Cardiac fibroblast (primary cell): ENCODE data around the gene DDX56.

Source experiments
- DNase-seq, 2 donors: peaks; one replicate each; pipeline versions ENCODE4 v3.0.0 to v3.0.0-alpha.2; 2010; ENCODE audit warnings: low read depth in 2 of 2
- H3K4me3 ChIP-seq, 2 donors: replicated peaks in 1 of 2; 1 replicate in 1 of 2; 2 replicates in 1 of 2; pipeline ENCODE4 v1.5.1; 2011; ENCODE audit warnings: low read depth in 2 of 2, low read length in 2 of 2, mild to moderate bottlenecking in 2 of 2, moderate library complexity in 1 of 2
- TF ChIP-seq, protein P1 (sequence below): IDR thresholded peaks from one replicate; pipeline ENCODE4 v1.5.1; 2011; ENCODE audit warnings: low read depth, mild to moderate bottlenecking, low read length, inconsistent platforms

DDX56 gene

DNA sequence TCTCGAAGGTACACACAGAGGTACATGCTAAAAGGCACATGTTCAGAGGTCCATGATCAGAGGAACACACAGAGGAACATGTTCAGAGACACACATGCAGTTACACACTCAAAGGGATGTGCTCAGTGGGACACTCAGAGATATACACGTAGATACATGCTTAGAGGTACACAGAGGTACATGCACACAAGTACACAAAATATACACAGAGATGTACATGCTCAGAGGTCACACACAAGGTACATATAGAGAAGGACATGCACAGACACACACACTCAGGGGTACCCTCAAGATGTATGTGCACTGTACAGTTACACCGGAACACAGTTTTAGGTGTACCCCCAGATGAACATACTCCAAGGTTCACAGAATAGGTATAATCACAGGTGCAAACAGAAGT is 51.4 kb downstream of the DDX56 start:
- TF ChIP-seq, protein P1, sequence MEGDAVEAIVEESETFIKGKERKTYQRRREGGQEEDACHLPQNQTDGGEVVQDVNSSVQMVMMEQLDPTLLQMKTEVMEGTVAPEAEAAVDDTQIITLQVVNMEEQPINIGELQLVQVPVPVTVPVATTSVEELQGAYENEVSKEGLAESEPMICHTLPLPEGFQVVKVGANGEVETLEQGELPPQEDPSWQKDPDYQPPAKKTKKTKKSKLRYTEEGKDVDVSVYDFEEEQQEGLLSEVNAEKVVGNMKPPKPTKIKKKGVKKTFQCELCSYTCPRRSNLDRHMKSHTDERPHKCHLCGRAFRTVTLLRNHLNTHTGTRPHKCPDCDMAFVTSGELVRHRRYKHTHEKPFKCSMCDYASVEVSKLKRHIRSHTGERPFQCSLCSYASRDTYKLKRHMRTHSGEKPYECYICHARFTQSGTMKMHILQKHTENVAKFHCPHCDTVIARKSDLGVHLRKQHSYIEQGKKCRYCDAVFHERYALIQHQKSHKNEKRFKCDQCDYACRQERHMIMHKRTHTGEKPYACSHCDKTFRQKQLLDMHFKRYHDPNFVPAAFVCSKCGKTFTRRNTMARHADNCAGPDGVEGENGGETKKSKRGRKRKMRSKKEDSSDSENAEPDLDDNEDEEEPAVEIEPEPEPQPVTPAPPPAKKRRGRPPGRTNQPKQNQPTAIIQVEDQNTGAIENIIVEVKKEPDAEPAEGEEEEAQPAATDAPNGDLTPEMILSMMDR: no peak
- no peak overlapping the region for H3K4me3 ChIP-seq
- DNase-seq: no peak

DNA sequence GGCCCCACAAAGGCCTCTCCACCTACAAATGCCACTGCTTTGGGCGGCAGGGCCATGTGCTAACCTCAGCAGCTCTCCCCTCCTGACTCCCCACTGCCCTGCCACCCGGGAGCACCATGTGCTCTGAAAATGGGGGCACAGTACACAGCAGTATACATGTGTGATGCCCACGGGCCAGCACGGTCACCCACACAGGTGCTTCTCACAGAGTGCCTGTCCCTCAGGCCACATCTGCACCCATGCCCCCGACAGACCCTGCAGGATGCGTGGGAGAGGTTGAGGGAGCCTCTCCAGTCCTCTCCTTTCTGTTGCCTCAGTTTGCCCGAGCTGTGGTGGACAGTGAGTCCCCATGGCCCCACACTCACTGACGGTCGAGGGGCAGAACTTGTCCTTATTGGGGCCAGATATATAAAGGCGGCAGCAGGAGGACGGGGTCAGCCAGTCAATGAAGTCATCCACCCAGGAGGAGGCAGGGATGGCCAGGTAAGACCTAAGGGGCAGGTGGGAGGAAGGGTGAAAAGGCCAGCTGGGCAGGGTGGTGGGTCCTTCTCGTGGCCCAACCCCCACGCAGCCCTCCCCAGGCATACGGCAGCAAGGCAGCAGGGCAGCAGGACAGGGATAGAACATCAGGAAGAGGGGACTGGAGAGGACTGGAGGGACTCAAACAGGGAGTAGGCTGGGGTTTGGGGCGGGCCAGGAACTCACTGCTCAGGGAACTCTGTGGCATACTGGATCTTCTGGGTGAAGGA is 52.2 kb downstream of the DDX56 start:
- TF ChIP-seq, protein P1: no peak
- no peak for DNase-seq
- H3K4me3 ChIP-seq: no peak overlapping the region

DNA sequence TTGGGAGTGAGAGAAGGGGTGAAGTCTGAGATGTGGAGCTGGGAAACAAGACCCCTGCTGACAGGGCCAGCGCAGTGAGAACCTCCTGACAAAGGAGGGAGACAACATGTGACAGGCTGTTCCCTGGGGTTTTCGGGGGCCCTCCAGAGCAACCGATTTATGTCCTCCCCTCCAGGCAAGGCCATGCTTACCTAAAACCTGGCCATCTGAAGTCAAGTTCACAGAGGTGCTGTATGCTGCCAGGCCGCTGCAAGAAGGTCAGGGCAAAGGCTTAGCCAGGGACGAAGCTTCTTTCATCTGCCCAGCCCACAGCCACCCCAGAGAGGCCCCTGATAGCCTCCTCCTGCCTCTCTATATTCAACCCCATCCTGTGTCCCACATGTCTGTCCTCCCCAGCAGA is 53.1 kb downstream of the DDX56 start:
- DNase-seq: no peak
- TF ChIP-seq, protein P1: no peak
- no peak overlapping the region for H3K4me3 ChIP-seq

DNA sequence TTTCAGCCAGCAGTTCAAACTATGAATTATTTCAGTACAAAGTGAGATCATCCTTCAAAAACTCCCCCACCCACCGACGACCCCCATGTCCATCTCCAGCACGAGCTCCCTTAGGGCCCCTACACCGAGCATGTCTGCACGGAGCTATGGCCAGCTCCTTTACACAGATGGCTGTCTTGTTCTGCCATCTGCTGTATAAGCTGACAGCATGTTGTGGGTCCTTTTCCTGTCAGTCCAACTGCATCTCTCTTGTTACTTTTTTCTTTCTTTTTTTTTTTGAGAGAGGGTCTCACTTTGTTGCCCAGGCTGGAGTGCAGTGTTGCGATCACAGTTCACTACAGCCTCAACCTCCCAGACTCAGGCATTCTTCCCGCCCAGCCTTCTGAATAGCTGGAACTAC is 54.2 kb downstream of the DDX56 start:
- no peak for DNase-seq
- TF ChIP-seq, protein P1: no peak
- H3K4me3 ChIP-seq: no peak overlapping the region

DNA sequence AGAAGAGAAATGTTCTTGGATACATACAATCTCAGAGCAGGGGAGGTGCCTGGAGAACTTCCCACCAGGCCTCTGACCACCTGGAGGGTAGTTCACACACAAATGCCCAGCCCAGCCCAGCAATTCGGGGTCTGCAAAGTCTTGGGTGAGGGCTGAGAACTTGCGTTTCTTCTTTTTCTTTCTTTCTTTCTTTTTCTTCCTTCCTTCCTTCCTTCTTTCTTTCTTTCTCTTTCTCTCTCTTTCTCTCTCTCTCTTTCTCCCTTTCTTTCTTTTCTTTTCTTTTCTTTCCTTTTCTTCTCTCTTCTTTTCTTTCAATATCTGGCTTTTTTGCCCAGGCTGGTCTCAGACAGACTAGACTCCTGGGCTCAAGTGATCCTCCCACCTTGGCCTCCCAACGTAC is 54.9 kb downstream of the DDX56 start:
- H3K4me3 ChIP-seq: no peak overlapping the region
- DNase-seq: no peak
- TF ChIP-seq, protein P1: no peak

DNA sequence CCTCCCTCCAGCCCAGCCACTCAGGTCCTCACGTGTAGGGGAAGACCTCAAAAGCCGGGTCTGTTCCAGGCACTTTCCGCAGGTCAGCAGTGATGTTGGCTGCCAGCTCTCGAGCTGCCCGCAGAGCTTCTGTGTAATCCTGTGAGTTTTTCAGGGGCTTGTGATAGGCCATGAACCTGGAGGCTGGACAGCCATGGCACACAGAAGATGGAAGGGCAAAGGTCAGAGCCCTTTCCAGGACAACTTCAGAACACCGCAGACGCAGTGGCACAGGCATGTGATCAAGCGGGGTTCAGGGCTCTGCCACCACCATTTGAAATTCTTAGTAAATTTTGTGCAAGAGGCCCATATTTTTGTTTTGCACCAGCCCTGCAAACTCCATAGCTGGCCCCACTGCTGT is 56.5 kb downstream of the DDX56 start:
- DNase-seq: no peak
- H3K4me3 ChIP-seq: no peak overlapping the region
- TF ChIP-seq, protein P1: no peak
